ENCODE measurements around the gene TP53I3.
A peak's percentile ranks its signal among the peaks of the same experiment; 100 is the strongest.
"Not testable (repeated sequence)": the region's sequence is repeated elsewhere in the genome, so short reads cannot be mapped to it uniquely, and the experiment has no call there.

Gene TP53I3

GRCh38 chr2:24054366-24055010 is 30.1 kb downstream of the TP53I3 start:
- no peak for DNase-seq (ENCODE audit: low read depth, low spot score)

GRCh38 chr2:24052951-24053350 is 31.7 kb downstream of the TP53I3 start:
- DNase-seq (ENCODE audit: low read depth, low spot score), result no peak

- DNase-seq (ENCODE audit: low read depth, low spot score), result no peak
Observed at GRCh38 chr2:24051833-24052232, 32.8 kb downstream of the TP53I3 start.

GRCh38 chr2:24050041-24050979 is 34.3 kb downstream of the TP53I3 start:
- no peak for DNase-seq (ENCODE audit: low read depth, low spot score)

GRCh38 chr2:24049485-24050021 is 35.1 kb downstream of the TP53I3 start, which contains the start of gene FKBP1B:
Gene FKBP1B (plus strand): TSS chr2:24049741. CDS start chr2:24049850, 109 bp downstream.
- DNase-seq (ENCODE audit: low read depth, low spot score), result peak; percentile 26

- no peak for DNase-seq (ENCODE audit: low read depth, low spot score)
Observed at GRCh38 chr2:24048769-24049484, 35.7 kb downstream of the TP53I3 start.

GRCh38 chr2:24047703-24048033 is 37.0 kb downstream of the TP53I3 start:
- no peak for DNase-seq (ENCODE audit: low read depth, low spot score)

GRCh38 chr2:24046930-24047702 is 37.5 kb downstream of the TP53I3 start, which contains the start of gene WDCP:
Gene WDCP (minus strand): TSS chr2:24047391. CDS start chr2:24039494, 7,897 bp downstream.
- DNase-seq (ENCODE audit: low read depth, low spot score), result peak; percentile 82

- DNase-seq (ENCODE audit: low read depth, low spot score), result no peak
Observed at GRCh38 chr2:24046599-24046929, 38.1 kb downstream of the TP53I3 start.

GRCh38 chr2:24045511-24046508 is 38.8 kb downstream of the TP53I3 start:
- no peak for DNase-seq (ENCODE audit: low read depth, low spot score)

GRCh38 chr2:24043133-24043532 is 41.5 kb downstream of the TP53I3 start:
- DNase-seq (ENCODE audit: low read depth, low spot score), result not testable (repeated sequence)

- DNase-seq (ENCODE audit: low read depth, low spot score), result no peak
Observed at GRCh38 chr2:24040511-24040910, 44.1 kb downstream of the TP53I3 start.

- no peak for DNase-seq (ENCODE audit: low read depth, low spot score)
Observed at GRCh38 chr2:24038786-24039499, 45.7 kb downstream of the TP53I3 start.

Measured in activated naive CD8-positive, alpha-beta T cell treated with anti-CD3 and anti-CD28 coated beads, Interleukin-2, amount 50 U/mL, for 16 hours (primary cell).